ENCODE data around the gene GNAQ.

- TF ChIP-seq POLR2AphosphoS5 (IDR thresholded peaks at IDR 0.05) (no peak), POLR2A (IDR thresholded peaks at IDR 0.05) (no peak), CTCF (IDR thresholded peaks at IDR 0.05) (no peak)
These were observed 71.1 kb downstream of the GNAQ start for GRCh38 chr9:77960356-77961153.

Measured in upper lobe of left lung (tissue), 4 donors.